Mucosa of stomach (tissue), 1 donor: Measurements from ENCODE around the gene UNC5B.

Experiments used
- H3K27me3 ChIP-seq: one replicate; pipeline ENCODE4 v1.7.0; 2013; ENCODE audit warnings: mild to moderate bottlenecking, low read length; ENCODE audit not compliant: control insufficient read depth, insufficient read depth
- H3K36me3 ChIP-seq: one replicate; pipeline ENCODE4 v1.7.0; 2013; ENCODE audit warnings: low read length; ENCODE audit not compliant: control insufficient read depth, insufficient read depth
- H3K4me1 ChIP-seq: one replicate; pipeline ENCODE4 v1.7.0; 2013; ENCODE audit warnings: mild to moderate bottlenecking, low read length; ENCODE audit not compliant: control insufficient read depth, insufficient read depth
- H3K4me3 ChIP-seq: one replicate; pipeline ENCODE4 v1.7.0; 2013; ENCODE audit warnings: low read length
- H3K9ac ChIP-seq: one replicate; pipeline ENCODE4 v1.7.0; 2013; ENCODE audit warnings: mild to moderate bottlenecking, low read length, moderate library complexity
- H3K9me3 ChIP-seq: one replicate; pipeline ENCODE4 v1.7.0; 2013; ENCODE audit warnings: mild to moderate bottlenecking, low read length, moderate library complexity; ENCODE audit not compliant: control insufficient read depth
- donor health status: Pancreatic carcinoma.

Gene UNC5B

GRCh38 chr10:71288461-71288860, 76.1 kb downstream of the UNC5B start:
- H3K9me3 ChIP-seq: no peaks in the 10 kb centered on the region
- peaks cover 22% of the 10 kb centered on the region for H3K36me3 ChIP-seq
- no peak overlapping the region for H3K4me3 ChIP-seq
- no peaks in the 10 kb centered on the region for H3K27me3 ChIP-seq
- H3K9ac ChIP-seq: no peak overlapping the region
- no peaks in the 10 kb centered on the region for H3K4me1 ChIP-seq

- Histone ChIP-seq H3K9me3 (no peaks in the 10 kb centered on the region), H3K27me3 (no peaks in the 10 kb centered on the region), H3K36me3 (peaks cover 22% of the 10 kb centered on the region), H3K4me1 (no peaks in the 10 kb centered on the region), H3K4me3 (no peak overlapping the region), H3K9ac (no peak overlapping the region)
These were observed 77.2 kb downstream of the UNC5B start for GRCh38 chr10:71289421-71290130.

GRCh38 chr10:71290331-71290730, 78.0 kb downstream of the UNC5B start:
- H3K27me3 ChIP-seq: no peaks in the 10 kb centered on the region
- no peak overlapping the region for H3K9ac ChIP-seq
- no peaks in the 10 kb centered on the region for H3K9me3 ChIP-seq
- no peak overlapping the region for H3K4me3 ChIP-seq
- no peaks in the 10 kb centered on the region for H3K4me1 ChIP-seq
- peaks cover 15% of the 10 kb centered on the region for H3K36me3 ChIP-seq

- peaks cover 15% of the 10 kb centered on the region for H3K36me3 ChIP-seq
These were observed 78.6 kb downstream of the UNC5B start for GRCh38 chr10:71290806-71291527.

GRCh38 chr10:71291528-71291900, 79.1 kb downstream of the UNC5B start:
- Histone ChIP-seq H3K9me3 (no peaks in the 10 kb centered on the region), H3K36me3 (peaks cover 12% of the 10 kb centered on the region), H3K4me1 (no peaks in the 10 kb centered on the region), H3K4me3 (no peak overlapping the region), H3K27me3 (no peaks in the 10 kb centered on the region), H3K9ac (no peak overlapping the region)

More at GRCh38 chr10:71290806-71291527, 78.6 kb downstream of the UNC5B start:
- H3K9me3 ChIP-seq: no peaks in the 10 kb centered on the region
- no peak overlapping the region for H3K4me3 ChIP-seq
- H3K4me1 ChIP-seq: no peaks in the 10 kb centered on the region
- no peak overlapping the region for H3K9ac ChIP-seq
- H3K27me3 ChIP-seq: no peaks in the 10 kb centered on the region

- Histone ChIP-seq H3K36me3 (peaks cover 6% of the 10 kb centered on the region), H3K27me3 (no peaks in the 10 kb centered on the region), H3K9ac (no peak overlapping the region), H3K4me3 (no peak overlapping the region), H3K9me3 (no peaks in the 10 kb centered on the region), H3K4me1 (no peaks in the 10 kb centered on the region)
These were observed 80.5 kb downstream of the UNC5B start for GRCh38 chr10:71292624-71293445.

GRCh38 chr10:71293446-71294084, 81.2 kb downstream of the UNC5B start:
- H3K27me3 ChIP-seq: no peaks in the 10 kb centered on the region
- H3K36me3 ChIP-seq: peaks cover 6% of the 10 kb centered on the region
- H3K9ac ChIP-seq: no peak overlapping the region
- H3K4me3 ChIP-seq: no peak overlapping the region
- H3K9me3 ChIP-seq: no peaks in the 10 kb centered on the region
- no peaks in the 10 kb centered on the region for H3K4me1 ChIP-seq

GRCh38 chr10:71294091-71294561, 81.8 kb downstream of the UNC5B start:
- Histone ChIP-seq H3K4me3 (no peak overlapping the region), H3K27me3 (no peaks in the 10 kb centered on the region), H3K9me3 (no peaks in the 10 kb centered on the region), H3K4me1 (no peaks in the 10 kb centered on the region), H3K36me3 (peaks cover 2% of the 10 kb centered on the region), H3K9ac (no peak overlapping the region)

GRCh38 chr10:71294856-71295255, 82.5 kb downstream of the UNC5B start:
- H3K36me3 ChIP-seq: no peaks in the 10 kb centered on the region
- H3K4me3 ChIP-seq: no peak overlapping the region
- H3K9ac ChIP-seq: no peak overlapping the region
- no peaks in the 10 kb centered on the region for H3K4me1 ChIP-seq
- no peaks in the 10 kb centered on the region for H3K9me3 ChIP-seq
- H3K27me3 ChIP-seq: no peaks in the 10 kb centered on the region

- no peaks in the 10 kb centered on the region for H3K4me1 ChIP-seq
- H3K27me3 ChIP-seq: no peaks in the 10 kb centered on the region
- no peak overlapping the region for H3K9ac ChIP-seq
- no peaks in the 10 kb centered on the region for H3K36me3 ChIP-seq
- no peak overlapping the region for H3K4me3 ChIP-seq
- no peaks in the 10 kb centered on the region for H3K9me3 ChIP-seq
These were observed 83.3 kb downstream of the UNC5B start for GRCh38 chr10:71295641-71296040.

- Histone ChIP-seq H3K27me3 (no peaks in the 10 kb centered on the region), H3K9me3 (no peaks in the 10 kb centered on the region), H3K36me3 (no peaks in the 10 kb centered on the region), H3K4me3 (no peak overlapping the region), H3K4me1 (no peaks in the 10 kb centered on the region), H3K9ac (no peak overlapping the region)
These were observed 83.7 kb downstream of the UNC5B start for GRCh38 chr10:71296086-71296485.
